GM18858 (cell line): ENCODE results near the gene GLIS2.

Experiments
- ATAC-seq: cut with Tn5 transposase; IDR thresholded peaks from one replicate; pipeline ENCODE4 v1.9.1; 2021; ENCODE audit not compliant: unreplicated experiment

GLIS2 gene

DNA sequence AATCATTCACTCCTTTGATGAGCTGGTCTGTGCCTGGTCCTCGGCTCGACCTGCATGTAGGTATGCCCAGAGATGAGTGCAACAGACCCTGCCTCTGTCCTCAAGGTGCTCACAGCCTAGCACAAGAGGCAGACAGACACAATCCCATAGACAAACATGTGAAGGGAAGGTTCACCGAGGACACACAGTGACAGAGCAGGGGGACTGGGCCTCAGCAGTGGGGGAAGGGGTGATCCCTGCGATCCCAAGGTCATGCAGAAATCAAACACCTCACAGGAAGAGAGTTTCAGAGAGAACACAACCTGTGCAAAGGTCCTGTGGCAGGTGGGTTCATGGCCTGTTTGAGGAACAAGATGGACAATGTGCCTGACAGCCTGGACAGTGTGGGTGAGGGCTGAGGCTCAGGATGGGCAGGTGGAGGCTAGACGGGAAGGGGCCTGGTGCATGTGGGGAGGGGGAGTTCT is 51.6 kb downstream of the GLIS2 start:
- ATAC-seq: no peak

DNA sequence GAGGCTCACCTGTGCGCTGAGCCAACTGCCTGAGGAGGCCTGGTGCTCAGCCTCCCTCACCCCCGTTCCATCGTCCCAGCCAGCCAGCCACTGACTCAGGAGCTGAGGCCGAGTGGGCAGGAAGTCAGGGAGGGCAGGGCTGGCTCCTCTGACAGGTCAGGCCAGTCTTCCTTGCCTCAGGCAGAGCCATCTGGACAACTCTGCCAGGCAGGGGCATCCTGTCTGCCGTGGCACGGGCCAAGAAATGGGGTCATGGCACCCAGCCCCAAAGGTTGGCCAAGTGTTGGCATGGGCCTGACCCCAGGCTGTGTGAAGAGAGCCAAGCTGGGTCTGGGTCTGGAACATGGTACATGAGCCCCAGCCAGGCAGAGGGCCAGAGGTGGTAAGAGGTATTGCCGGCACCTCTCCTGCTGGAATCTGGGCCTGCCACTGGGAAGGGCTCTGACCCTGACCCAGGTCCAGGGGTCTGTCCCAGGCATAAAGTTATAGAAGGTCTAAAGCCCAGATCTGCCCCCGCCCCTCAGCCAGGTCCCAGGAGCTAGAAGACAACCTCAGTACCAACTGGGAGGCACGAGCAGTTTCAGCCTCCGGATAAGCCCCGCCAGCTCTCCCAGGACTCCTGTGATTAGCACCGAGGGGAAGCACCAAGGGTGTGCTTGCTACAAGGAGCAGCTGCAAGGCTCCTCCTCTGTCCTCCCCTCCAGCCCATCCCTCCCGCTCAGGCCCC is 53.3 kb downstream of the GLIS2 start:
- ATAC-seq: no peak

DNA sequence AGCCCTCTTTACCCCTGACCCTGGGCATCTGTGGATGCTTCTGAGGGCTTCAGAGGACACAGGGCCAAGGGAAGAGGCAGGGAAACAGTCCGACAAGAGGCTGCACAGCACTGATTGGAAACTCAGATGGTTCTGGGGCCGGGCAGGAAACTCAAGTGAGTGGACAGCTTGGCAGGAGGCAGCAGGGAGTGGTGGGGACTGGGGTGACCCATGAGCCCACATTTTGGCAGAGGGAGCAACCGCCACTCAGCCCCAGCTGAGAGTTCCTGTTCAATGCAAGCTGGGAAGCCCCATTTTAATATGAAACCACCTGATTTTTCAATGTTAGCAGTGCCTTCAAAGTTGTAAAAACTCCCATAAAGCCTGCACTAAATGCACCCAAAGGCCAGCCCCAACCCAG is 54.3 kb downstream of the GLIS2 start:
- ATAC-seq: no peak

- ATAC-seq: no peak
These were observed 54.9 kb downstream of the GLIS2 start for GRCh38 chr16:4370570-4371356.

GRCh38 chr16:4371357-4372000 is 55.6 kb downstream of the GLIS2 start, which contains the start of gene VASN:
Gene VASN (plus strand): TSS chr16:4371848. CDS start chr16:4380878, 9,030 bp downstream.
- no peak for ATAC-seq

DNA sequence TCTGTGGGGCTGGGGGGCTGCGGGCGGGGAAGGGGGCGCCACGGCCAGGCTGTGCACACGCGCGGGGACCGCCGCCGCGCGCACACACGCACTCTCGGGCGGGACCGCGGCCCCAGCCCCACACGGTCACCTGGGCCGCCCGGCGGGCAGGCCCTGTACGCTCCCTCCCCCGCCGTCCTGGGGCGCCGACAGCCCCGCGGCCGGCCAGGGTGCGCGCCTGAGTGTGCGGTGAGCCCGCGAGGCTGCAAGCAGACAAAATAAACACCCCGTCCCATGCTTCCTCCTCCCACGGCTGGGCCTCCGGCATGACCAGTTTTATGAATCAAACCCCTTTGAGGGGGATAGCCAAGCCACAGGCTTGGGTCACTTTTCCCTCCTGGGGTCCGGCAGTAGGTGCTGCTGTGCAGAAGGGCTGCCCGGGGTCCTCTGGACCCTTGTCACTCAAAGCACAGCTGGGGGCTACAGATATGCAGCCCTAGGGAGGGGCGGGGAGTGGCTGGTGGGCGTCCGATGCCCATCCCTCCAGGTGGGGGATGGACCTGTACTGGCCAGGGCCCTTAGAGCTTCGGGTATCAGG is 56.2 kb downstream of the GLIS2 start:
- no peak for ATAC-seq

DNA sequence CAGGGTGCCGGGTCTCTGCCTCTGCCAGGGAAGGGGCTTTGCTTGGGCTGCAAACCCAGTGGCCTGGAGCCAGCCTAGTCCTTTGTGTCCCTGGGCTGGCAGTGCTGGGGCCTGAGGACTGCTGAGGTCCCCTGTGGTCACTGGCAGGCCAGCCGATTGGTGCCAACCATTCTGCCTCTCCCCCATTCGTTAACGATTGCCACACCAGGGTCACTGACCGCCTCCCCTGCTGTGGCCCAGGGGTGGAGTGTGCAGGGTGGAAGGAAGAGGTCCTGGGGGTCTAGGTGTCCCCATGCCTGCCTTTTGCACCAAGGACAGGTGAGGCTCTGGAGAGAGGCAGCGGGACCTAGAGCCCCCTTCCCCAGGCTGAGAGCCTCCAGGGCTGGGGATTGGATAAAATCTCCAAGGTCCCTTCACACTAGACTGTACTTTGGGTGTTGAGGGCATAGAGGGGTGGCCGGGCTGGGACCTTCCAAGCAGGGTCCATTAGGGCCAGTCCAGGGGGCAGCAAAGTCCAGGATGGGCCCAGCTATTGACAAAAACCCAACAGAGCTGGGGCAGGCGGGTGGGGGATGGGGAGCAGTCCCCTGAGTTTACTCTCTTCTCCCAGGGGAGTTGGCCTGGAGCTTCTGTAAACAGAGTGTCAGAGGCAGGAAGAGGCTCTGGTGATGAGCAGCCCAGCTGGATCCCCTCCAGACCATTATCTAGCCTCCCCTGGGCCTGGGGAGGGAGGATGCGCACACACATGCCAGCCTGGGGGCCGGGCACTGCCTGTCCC is 56.9 kb downstream of the GLIS2 start:
- ATAC-seq: no peak

DNA sequence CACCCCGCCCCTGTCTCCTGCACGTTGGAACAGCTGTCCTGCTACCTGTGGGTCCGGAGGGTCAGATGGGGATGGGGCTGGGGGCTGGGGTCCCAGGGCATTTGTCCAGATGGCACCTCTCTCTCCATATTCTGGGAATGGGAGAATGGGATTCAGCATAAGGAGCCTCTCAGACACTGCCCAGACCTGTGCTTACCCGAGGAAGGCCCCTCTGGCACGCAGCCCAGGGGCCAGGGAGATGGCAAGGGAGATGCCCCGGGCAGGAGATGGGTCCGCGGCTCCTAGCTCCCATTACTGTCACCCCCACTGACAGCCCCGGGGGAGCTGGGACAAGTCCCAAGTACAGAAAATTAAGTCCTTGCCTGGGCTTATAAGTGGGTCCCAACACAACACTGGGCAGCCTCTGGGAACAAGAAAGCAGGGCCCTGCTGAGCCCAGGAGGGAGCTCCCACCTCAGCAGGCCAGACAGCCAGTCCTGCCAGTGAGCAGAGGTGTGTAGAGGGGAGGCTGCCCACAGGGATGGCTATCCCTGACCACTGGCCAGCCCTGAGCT is 57.6 kb downstream of the GLIS2 start:
- no peak for ATAC-seq

GRCh38 chr16:4373909-4374742 is 58.3 kb downstream of the GLIS2 start:
- ATAC-seq: no peak

- no peak for ATAC-seq
These were observed 59.9 kb downstream of the GLIS2 start for GRCh38 chr16:4375717-4376116.

GRCh38 chr16:4376126-4376892 is 60.4 kb downstream of the GLIS2 start:
- ATAC-seq: no peak

DNA sequence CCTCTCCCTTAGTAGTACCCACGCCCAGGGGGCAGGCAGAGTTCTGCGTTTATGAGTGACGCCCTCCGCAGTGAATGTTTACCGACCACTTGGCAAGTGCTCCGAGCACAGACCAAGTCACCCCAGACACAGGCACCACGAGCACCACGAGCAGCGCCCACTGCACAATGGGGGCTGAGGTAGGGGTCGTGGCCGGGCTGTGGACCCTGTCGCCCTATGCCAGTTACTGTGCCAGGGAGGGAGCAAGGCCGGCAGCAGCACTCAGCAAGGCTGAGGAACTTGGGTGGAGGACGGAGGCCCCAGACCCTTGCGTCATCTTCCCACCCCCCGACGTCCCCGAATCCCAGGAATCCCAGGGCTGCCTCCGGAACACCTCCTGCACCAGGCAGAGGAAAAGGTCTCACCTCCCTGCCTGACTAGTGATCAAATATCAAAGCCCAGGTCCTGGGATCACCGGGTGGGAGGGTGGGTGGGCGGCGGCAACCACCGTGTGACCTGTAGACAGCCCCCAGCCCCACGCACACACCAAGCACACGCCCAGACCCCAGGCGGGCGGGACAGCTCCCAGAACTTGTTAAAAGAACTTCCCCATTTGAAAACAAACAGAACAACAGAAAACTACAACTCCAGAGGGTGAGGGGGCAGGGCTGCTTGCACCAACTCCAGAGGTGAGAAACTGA is 61.2 kb downstream of the GLIS2 start:
- ATAC-seq: no peak

DNA sequence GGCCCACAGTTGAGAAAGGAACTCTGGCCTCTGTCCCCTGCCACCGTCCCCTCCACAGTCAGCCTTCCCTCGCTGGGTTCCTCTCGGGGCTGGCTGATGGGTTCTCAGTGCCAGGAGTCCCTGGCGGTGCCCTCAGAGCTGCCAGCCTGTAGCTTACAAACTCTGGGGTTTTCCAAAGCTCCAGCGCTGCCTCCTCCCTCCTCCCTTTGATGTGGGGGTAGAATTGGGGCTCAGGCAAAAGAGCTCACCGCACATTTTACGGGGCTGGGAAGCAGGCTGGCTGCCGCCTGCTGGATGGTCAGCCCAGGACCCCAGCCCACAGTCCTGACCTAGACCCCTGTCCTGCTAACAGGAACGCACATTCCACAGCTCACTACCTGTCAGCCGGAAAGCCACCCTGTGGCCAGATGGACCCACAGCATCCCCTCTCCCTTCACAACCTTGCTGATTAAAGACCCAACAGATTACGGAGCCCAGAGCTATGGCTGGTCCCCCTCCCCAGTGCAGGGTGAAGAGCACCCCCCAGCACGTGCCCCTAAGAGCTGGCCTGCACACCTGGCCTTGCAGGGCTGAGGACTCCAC is 61.8 kb downstream of the GLIS2 start:
- ATAC-seq: no peak

DNA sequence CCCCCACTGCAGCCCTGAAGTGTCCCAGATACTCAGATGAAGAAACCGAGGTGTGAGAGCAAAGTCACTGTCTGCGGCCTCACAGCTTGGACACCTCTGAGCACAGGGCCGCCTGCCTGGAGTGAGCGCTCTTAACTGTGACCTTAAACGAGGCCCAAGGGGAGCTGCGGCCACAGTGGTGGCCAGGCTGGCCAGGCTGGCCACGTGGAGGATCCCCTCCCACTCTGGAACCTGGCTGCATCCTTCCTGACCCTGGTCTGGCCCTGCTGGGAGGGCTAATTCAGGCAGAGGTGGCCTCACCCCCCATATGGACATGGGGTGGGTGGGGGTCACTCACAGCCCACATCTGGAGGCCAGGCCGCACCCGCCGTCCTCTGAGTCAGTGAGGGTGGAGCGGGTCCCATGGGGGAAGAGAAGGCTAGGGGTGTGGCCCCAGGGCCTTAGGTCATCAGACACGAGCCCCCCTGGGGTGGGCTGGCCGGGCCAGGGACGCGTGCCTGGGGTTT is 62.3 kb downstream of the GLIS2 start:
- ATAC-seq: no peak

DNA sequence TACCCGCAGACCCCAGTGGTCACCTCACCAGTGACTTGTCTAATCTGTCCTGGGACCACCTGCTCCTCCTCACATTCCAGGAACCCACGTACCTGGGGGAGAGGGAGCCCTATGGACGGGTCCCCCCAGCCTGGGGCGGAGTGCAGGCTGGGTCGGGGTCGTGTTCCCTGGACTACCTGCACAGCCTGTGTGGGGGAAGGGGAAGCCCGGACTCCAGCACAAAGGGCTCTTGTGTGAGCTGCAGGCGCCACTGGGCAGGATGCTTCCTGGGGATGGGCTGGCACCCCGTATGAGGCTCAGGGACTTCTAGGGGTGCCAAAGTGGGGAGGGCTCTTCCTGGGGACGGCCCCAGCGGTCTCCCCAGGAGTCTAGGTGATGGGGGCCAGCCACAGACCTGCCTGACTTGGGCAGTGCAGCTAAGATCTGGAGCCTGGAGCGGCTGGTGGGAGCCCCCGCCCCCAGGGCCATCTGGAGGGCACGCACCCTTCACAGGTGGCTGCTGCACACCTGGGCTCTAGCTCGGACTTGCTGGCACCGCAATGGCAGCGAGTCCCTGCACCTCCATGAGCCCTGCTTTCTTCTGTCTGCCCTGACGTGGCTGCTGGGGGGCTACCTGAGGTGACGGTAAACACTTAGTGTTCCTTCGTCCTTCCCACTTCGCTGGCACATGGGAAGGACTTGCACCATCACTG is 63.3 kb downstream of the GLIS2 start:
- ATAC-seq: no peak

DNA sequence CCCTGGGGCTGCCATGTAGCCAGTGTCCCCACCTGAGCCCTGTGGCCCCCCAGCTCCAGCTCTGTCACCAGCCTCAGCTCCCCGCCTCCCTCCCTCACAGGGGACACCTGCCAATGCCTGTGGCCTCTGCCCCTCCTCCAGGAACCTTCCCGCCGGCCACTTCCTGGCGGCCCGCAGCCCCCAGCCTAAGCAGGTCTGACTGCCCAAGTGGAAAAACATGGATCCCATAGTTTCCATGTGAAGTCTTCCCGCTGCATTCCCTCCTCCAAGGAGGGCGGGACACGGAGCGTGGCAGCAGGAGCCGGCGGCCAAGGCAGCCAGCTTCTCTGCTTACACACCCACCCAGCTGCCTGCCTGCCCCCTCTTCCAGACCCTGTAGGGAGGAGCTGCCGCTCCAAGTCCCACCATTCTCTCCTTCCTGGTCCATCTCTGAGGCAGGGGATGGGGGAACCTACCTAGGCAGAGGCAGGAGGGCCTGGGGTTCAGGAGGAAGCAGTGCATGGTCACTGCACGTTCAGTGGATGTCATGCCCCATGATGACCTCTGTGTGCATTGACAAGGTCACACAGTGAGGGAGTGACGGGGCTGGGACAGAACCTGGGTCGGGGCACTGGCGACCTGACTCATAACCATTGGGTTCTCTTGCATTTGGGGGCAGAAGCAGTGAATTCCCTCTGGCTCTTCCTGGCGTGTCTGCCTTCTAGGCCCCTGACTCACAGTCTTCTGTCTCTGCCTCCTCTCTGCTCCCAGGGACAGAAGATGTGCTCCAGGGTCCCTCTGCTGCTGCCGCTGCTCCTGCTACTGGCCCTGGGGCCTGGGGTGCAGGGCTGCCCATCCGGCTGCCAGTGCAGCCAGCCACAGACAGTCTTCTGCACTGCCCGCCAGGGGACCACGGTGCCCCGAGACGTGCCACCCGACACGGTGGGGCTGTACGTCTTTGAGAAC is 64.5 kb downstream of the GLIS2 start:
- ATAC-seq: no peak
